HG03025 (cell line): ENCODE measurements around the gene C1QTNF9.
"Not testable (repeated sequence)": the region's sequence is repeated elsewhere in the genome, so short reads cannot be mapped to it uniquely, and the experiment has no call there.

ENCODE experiments used
- ATAC-seq: cut with Tn5 transposase; IDR thresholded peaks from one replicate; pipeline ENCODE4 v1.9.1; 2021; ENCODE audit warnings: mild to moderate bottlenecking, moderate library complexity; ENCODE audit not compliant: unreplicated experiment, low FRiP score

Gene C1QTNF9, protein sequence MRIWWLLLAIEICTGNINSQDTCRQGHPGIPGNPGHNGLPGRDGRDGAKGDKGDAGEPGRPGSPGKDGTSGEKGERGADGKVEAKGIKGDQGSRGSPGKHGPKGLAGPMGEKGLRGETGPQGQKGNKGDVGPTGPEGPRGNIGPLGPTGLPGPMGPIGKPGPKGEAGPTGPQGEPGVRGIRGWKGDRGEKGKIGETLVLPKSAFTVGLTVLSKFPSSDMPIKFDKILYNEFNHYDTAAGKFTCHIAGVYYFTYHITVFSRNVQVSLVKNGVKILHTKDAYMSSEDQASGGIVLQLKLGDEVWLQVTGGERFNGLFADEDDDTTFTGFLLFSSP

DNA sequence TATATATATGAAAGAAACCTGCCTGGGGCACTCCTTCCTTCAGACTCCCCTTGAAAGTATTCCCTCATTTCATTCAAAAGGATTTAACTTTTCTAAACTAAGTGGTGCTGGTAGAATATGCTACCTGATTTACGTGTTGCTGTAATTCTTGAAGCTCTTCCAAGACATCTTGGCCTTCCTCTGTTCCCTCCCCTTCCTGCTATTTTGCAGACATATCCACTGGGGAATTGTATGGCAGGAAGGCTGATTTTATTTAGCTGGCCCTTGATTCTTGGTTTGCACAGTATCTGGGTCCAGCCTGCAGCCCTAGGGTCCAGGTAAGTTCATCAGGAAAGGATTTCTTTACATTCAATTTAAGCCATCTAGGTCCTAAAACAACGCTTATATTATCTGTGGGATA lies at the start of gene C1QTNF9:
C1QTNF9 (plus strand) TSS at position 281 of the 400 bp plus-strand sequence. CDS start 6,424 bp downstream, outside the sequence.
- ATAC-seq, result not testable (repeated sequence)

- no peak for ATAC-seq
Observed at GRCh38 chr13:24261566-24261965, 47.8 kb upstream of the C1QTNF9 start.

- no peak for ATAC-seq
Observed at GRCh38 chr13:24263632-24264031, 45.7 kb upstream of the C1QTNF9 start.

DNA sequence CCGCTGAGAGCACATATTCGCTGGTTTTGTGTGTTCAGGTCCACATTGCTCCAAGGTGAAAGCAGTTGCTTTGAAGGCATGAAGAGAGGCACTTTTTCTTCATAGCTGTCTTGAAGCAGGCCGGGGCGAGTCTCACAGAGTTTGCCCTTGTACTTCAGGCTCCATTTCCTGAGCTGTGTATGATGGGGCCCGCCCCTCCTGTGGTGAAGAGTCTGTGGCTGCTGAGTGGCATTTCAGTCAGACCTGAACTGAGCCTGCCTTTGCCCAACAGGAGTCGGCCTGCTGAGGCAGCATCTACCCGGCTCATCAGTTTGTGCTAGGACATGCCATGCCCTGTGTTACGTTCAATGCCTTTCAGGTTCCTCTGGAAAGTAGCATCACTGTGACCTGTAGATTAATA lies 44.4 kb upstream of the C1QTNF9 start:
- ATAC-seq, result no peak

- ATAC-seq, result no peak
Observed at GRCh38 chr13:24265453-24265852, 43.9 kb upstream of the C1QTNF9 start.

- ATAC-seq, result no peak
Observed at GRCh38 chr13:24267274-24267673, 42.1 kb upstream of the C1QTNF9 start.

DNA sequence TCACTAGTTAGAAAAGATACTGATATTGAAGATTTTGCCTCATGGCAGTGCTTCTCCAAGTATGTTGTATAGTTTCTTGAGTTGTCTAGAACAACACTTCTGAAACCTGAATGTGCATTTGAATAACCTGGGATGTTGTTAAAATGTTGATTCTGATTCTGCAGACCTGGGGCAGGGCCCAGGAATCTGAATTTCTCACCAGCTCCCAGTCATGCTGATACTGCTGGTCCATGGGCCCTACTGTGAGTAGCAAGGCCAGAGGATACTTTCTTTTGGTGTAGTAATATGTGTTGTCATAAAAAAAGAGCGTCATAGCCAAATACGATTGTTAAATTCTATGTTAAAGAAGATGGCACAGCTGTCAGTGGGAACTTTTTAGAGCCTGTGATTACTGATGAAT lies 41.6 kb upstream of the C1QTNF9 start:
- ATAC-seq, result no peak

- ATAC-seq, result no peak
Observed at GRCh38 chr13:24269821-24270220, 39.6 kb upstream of the C1QTNF9 start.

- ATAC-seq, result peak; percentile 44
Observed at GRCh38 chr13:24270639-24271141, 38.7 kb upstream of the C1QTNF9 start.

GRCh38 chr13:24271231-24271600 lies 38.2 kb upstream of the C1QTNF9 start:
- no peak for ATAC-seq

GRCh38 chr13:24271601-24272451 lies 37.6 kb upstream of the C1QTNF9 start:
- ATAC-seq, result peak; percentile 44

DNA sequence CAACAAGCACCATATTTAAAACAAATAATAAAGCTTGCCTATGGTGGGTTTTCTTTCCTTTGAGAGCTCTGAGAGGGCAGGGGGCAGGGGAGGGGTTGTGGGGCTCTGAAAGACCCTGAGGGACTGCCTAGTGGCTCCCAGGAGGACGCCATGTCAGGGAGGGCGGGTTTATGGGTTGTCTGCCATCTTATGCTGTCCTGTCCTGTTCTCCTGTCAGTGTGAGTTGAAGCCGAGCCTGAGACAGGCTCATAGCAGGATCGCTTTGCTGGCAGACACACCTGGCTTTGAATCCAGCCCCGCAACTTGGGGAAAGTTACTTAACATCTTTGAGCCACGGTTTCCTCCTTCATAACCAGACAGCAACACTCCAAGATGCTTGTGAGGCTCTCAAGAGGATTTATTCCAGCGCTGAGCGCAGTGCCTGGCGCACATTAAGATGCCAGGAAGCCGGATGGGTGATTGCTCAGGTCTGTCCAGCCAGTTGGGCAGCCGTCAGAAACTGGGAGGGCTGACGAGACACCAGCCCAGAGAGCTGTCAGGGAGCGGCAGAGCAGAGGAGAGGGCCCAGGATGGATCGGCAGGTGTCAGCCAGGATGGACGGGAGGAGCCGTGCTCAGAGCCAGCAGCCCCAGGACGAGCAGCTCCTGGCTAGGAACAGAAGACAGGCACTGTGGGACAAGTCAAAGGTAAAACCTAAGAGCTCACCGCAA lies 36.8 kb upstream of the C1QTNF9 start:
- no peak for ATAC-seq

DNA sequence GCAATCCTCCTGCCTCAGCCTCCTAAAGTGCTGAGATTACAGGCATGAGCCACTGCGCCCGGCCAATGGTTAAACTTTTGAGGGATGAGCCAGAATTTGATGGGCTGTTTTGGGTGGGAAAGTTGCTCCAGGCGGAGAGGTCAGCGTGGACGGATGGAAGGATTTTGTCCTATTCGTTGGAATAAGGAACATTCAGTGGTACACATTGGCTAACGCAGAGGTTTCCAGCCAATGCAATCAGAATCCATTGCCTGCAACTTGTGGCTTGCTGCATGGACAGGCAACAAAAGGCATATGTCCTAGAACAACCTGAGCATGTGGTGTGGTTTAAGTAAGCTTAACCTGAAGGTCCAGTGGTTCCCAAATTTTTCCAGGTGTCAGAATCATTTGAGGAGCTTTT lies 35.5 kb upstream of the C1QTNF9 start:
- no peak for ATAC-seq

DNA sequence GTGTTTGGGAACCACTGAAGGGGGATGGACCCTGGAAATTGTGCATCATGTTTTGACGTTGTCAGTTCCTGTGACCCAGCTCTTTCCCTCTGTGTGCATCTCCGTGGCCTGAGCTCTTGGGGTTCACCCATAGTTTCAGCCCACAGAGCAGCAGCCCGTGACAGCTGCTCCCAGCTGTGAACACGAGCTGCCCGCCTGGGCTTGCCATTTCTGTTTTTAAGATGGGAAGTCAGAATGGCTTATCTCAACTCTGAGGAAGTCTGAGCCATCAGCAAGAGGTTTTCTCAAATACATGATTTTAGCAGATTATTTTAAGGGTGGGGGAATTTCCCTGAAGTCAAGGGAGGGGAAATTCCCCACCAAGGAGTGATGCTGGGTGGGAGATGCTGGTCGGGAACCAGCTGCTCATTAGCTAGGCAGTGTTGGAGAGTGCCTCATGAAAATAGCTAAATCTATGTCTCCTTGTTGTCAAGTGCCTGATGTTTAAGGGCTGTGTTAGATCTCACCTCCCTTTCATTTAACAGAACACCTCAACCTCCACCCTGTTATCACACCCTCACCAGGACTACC lies 34.8 kb upstream of the C1QTNF9 start:
- peak; percentile 53 for ATAC-seq

GRCh38 chr13:24275041-24275440 lies 34.3 kb upstream of the C1QTNF9 start:
- ATAC-seq, result no peak

DNA sequence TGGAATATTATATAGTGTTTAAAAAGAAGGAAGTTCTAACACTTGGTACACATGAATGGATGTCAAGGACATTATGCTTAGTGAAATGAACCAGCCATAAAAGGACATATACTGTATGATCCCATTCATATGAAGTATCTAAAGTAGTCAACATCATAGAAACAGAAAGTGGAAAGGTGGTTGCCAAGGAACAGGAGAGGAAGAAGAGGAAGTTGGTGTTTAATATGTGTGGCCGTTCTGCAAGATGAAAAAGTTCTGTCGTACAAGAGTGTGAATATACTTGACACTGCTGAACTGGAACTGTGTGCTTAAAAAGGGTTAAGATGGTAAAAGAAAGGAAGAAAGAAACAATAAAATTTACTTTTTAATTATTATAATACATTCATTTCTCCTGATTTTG lies 33.1 kb upstream of the C1QTNF9 start:
- ATAC-seq, result no peak

GRCh38 chr13:24276861-24277260 lies 32.5 kb upstream of the C1QTNF9 start:
- no peak for ATAC-seq

DNA sequence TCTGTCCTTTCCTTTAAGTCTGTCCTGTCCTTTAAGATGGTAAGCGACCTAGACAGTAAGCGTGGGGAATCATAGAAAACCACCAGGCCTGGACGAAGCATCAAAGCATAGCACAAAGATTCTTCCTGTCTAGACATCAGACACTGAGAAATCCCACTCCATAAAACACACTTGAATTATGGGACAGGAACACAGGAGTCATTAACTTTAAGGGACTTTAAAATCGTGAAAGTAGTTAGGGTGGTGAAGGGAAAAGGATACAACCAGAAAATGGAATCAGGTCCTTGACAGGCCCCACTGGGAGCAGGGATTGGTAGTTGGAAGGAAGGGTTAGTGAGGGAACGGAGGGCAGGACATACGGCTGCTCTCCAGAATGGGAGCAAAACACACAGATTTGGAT lies 31.6 kb upstream of the C1QTNF9 start:
- no peak for ATAC-seq

DNA sequence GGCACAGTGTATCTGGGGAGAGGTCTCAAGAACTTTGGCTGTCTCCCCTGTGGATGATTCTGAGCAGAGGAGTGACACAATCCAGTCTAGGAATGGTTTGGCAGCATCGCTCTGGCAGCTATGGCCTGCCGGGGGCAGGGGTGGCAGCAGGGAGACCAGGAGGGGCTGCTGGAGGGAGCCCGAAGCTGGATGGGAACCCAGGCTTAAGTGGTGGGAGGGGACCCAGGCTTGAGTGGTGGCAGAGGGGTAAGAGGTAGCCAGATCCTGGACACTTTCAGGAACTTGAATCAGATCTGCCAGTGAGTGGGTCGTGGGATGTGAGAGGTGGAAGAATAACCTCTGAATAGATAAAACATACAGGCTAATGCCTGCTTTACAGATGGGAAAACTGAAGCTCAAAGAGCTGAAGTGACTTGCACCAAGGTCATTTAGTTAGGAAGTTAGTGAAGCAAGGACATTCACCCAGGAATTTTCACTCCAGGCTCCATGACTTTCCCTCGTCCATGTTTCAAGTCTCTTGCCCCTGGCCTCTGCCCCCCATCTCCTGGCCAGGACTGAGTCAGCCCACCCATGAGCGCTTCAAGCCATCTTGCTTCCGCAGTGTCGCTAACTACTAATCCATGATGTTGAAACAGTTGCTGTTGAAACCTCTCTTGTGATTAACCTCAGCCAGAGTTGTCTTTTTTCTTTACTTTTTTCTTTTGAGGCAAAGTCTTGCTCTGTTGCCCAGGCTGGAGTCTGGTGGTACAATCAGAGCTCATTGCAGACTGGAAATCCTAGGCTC lies 29.9 kb upstream of the C1QTNF9 start:
- ATAC-seq, result no peak

DNA sequence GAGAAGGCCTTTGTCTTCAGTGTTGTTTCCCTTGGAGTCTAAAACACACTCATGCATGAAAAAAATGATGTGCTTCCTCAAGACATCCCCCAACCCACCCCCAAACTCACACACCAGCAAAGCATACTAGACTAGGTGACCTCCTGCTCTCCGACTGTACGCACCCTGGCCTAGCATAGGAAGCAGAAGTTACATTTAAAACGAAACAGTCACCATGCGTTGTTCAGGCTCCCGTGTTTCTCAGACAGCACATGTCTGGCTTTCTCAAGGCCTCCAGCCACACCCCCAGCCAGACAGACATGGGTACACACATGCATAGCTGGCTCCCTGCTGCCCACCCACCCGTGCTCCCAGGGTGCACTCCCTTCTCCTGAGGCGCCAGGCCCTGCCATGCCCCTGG lies 28.7 kb upstream of the C1QTNF9 start:
- peak; percentile 59 for ATAC-seq
